Measurements from ENCODE around the gene NDFIP1.

The NDFIP1 gene

DNA sequence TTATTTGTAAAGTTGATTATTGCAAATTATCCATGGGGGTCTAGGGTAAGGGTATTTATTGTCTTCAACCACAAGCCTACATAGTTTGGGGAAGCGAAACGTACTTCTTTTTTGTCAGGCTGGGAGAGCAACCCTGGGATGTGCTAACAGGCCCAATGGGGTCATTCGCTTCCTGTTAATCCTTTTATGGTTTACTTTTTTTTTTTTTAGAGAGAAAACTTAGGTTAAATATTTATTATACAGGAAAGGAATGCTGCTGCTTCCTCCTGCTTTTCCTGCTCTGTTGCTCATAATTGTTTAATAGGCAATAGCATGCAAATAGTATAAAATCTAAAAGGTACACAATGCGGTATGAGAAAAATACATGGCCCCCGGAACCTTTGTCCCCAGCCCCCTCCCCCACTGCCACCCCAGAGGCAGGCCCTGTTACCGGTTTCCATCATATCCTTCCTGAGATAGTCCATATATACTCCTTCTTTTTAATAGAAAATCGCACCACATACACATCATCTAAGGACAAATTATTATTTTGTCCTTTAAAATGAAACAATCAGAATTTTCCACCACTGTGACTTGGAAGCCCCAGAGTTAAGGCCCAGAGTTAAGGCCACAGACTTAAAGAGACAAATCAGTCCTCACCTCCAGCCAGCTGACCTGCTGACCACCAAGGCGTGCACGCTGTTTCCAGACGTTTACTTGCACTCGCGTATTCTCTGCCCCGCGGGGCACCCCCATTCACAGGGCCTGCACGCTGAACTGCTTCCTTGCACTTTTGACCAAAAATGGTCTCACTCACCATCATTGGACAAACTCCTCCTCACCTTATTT, 83.9 kb downstream of the NDFIP1 start:
- no peak for DNase-seq

DNA sequence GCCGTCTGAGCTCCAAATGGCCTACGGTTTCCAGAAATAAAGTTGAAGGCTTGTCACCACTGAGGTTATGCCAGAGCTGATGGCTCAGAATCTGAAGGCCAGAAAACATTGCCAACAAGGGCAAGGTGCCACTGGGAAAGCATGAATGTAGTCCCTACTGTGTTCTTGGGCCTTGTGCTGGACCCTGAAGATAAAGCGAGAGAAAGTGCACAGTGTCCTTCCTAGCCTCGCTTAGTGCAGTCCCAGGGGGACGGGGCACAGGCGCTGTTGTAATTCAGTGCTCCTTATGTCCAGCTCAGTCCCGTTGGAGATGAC, 84.5 kb downstream of the NDFIP1 start:
- no peak for DNase-seq

DNA sequence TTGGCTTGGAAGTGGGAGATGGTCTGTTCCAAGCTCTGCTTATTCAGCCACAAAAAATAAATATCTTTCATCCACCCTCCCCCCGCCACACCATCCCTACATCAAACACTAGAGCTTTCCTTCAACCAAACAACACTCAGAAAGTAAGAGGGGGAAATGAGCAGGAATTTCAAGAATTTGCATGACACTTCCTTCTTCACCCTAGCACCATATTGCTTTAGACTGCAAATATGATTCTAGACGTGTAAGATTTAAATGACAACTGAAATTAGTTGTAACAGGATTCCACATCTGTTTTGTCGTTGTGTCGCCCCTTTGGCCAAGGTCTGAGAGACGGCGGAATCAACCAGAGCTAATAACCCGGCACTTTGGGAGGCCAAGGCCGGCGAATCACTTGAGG, 88.5 kb downstream of the NDFIP1 start:
- DNase-seq, result no peak

- DNase-seq, result no peak
Observed at GRCh38 chr5:142197781-142198180, 89.2 kb downstream of the NDFIP1 start.

GRCh38 chr5:142199388-142199787, 90.8 kb downstream of the NDFIP1 start:
- DNase-seq, result no peak

DNA sequence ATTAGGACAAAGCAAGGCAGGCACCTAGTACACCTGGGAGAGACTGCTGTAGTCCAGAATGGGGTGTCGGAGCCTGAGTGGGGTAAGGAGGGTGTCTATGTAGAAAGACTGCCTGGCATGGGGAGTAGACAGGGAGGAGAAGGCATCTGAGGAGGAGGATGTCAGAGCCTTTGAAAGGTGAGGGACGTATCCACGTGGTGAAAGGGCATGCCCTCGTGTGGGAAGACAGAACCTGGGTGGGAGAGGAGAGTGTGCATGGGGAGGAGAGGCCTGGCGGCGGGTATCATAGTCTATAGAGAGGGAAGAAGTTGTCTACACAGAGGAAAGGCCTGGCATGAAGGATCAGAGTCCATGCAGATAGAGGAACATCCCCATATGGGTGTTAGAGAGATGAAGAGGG, 91.8 kb downstream of the NDFIP1 start:
- DNase-seq, result no peak

GRCh38 chr5:142201471-142201887, 92.9 kb downstream of the NDFIP1 start:
- DNase-seq, result no peak

DNA sequence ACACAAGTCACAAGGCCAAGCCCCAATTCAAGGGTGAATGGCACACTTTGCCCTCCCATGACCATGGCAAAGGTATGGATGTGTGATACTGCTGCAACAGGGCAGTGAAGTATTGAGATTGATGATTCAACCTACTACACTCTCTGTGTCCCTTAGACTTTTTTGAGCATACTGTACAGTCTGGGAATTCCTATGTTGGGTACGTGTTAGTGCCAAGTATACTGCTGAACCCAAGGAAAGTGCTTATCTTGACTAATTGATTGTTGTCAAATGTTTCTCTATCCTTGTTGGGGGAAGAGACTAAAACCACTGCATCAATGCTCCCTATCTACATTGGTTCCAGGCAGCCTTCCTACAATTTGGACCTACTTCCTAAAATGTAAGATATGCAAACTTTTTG, 93.7 kb downstream of the NDFIP1 start:
- no peak for DNase-seq

All from stimulated activated CD4-positive, alpha-beta T cell treated with anti-CD3 and anti-CD28 coated beads, Interleukin-4, amount 100 ng/mL, for 4 hours (primary cell).